Measurements from ENCODE around the gene CACNA1E. TPM values are rescaled to one million over a fixed set of nuclear protein-coding genes. Genes with fewer than 3 reads are reported as not detected.

CACNA1E gene
- total and polyA plus RNA-seq, 2 of the 13 experiments (the other 11 are each of a cell fraction or from before 2014, with no cell fraction given) = not detected

- no peaks in the 10 kb centered on the region for H4K20me1 ChIP-seq (ENCODE audit: insufficient read depth, low read length)
- POLR2A ChIA-PET = no interaction called here
- FAIRE-seq (no peak), ATAC-seq (no peak), DNase-seq (ENCODE audit: low spot score) (no peak)
- H3K27me3 ChIP-seq (ENCODE audit: control insufficient read depth in 1 of 2, insufficient read depth in 2 of 2, low read length in 2 of 2) = peaks cover 0 to 4% of the 10 kb centered on the region in 2 experiments; a peak in 1 of 5 replicates
- in situ Hi-C loops (cut with HindIII; ENCODE audit: extremely low pct_ligation_motif_present, low pct_unique_long_range_greater_than_20kb) (no loop called here), intact Hi-C loops (cut with micrococcal nuclease; ENCODE audit: unreplicated experiment) (no loop called here)
- no peak overlapping the region for H2AFZ ChIP-seq (ENCODE audit: low read length)
- H3K9ac ChIP-seq (ENCODE audit: insufficient read depth, low read depth, low read length) = no peak overlapping the region
- no peaks in the 10 kb centered on the region for H3K36me3 ChIP-seq (replicated peaks in 1 of 2; ENCODE audit: control insufficient read depth in 1 of 2, insufficient read depth in 2 of 2, low read length in 2 of 2)
- no TSS peak for BruUV-seq (replicated peaks)
- WGBS (ENCODE audit: low lambda C conversion rate) = 24% methylated on average over 4 of the region's 4 CpGs
- H3K4me1 ChIP-seq (ENCODE audit: insufficient read depth, low read length) = no peaks in the 10 kb centered on the region
- CTCF ChIA-PET (ENCODE audit: low intra/inter-chr PET ratio, low total read pairs) = no interaction called here
- H3K9me3 ChIP-seq (ENCODE audit: low read length) = no peaks in the 10 kb centered on the region
- no peak overlapping the region for H3K4me2 ChIP-seq (ENCODE audit: low read depth, low read length)
- no peaks in the 10 kb centered on the region for H3K79me2 ChIP-seq (ENCODE audit: insufficient read depth, low read length)
- no peak overlapping the region for H3K4me3 ChIP-seq (replicated peaks in 1 of 3; ENCODE audit: insufficient read depth in 1 of 3, low read depth in 2 of 3, low read length in 3 of 3)
- no peak overlapping the region for H3K27ac ChIP-seq (ENCODE audit: extremely low read length, insufficient read depth, low read length)
- TF ChIP-seq ELK4 (CRISPR knock-in tag; IDR thresholded peaks at IDR 0.05; ENCODE audit: borderline replicate concordance) (no peak), HOXA7 (CRISPR knock-in tag; IDR thresholded peaks at IDR 0.05) (no peak), ZHX1 (CRISPR knock-in tag; IDR thresholded peaks at IDR 0.05; ENCODE audit: low read depth) (no peak), EP300 (IDR thresholded peaks at IDR 0.05; ENCODE audit: low read depth in 2 of 2, low read length in 2 of 2) (no peak), EP300 (CRISPR knock-in tag; IDR thresholded peaks at IDR 0.05; ENCODE audit: borderline replicate concordance) (no peak), ZBTB44 (CRISPR knock-in tag; IDR thresholded peaks at IDR 0.05) (no peak), ZNF407 (CRISPR knock-in tag; IDR thresholded peaks at IDR 0.05; ENCODE audit: not compliant biosample characterization) (no peak), KLF9 (CRISPR knock-in tag; IDR thresholded peaks at IDR 0.05; ENCODE audit: low read depth) (no peak), ZNF639 (CRISPR knock-in tag; conservative IDR thresholded peaks at IDR 0.05) (no peak)
These were observed 333.3 kb downstream of the CACNA1E start for GRCh38 chr1:181816608-181817007.

Measured in HepG2 (cell line).